Aorta (tissue), 5 donors: ENCODE data around the gene TCAP. TPM values are rescaled to one million over a fixed set of nuclear protein-coding genes. Genes with fewer than 3 reads are reported as not detected.

ENCODE experiments used
- ATAC-seq: fragments of 200-7000 bp; cut with Tn5 transposase; one replicate; pipeline ENCODE4 v1.9.1; 2022; ENCODE audit warnings: moderate library complexity; ENCODE audit not compliant: low FRiP score
- DNase-seq, 2 donors: peaks; one replicate each; pipeline ENCODE4 v3.0.0-alpha.2; 2020
- H3K27ac ChIP-seq, 2 donors: one replicate each; pipeline ENCODE4 v1.5.1; 2013; ENCODE audit warnings: low read length in 2 of 2, mild to moderate bottlenecking in 2 of 2, moderate library complexity in 2 of 2, control low read depth in 1 of 2, inconsistent platforms in 1 of 2, low read depth in 1 of 2
- H3K27me3 ChIP-seq, 2 donors: one replicate each; pipeline ENCODE4 v1.6.1; 2013; ENCODE audit warnings: control low read depth in 1 of 2, low read length in 1 of 2, mild to moderate bottlenecking in 1 of 2, moderate library complexity in 1 of 2; ENCODE audit not compliant: insufficient read depth in 2 of 2, control insufficient read depth in 1 of 2
- H3K36me3 ChIP-seq, 2 donors: one replicate each; pipeline ENCODE4 v1.6.1; 2013; ENCODE audit warnings: control low read depth in 1 of 2, low read length in 1 of 2, mild to moderate bottlenecking in 1 of 2; ENCODE audit not compliant: insufficient read depth in 2 of 2, control insufficient read depth in 1 of 2
- H3K4me1 ChIP-seq, 2 donors: one replicate each; pipeline ENCODE4 v1.6.1; 2013; ENCODE audit warnings: low read length in 2 of 2, control low read depth in 1 of 2, mild to moderate bottlenecking in 1 of 2, moderate library complexity in 1 of 2; ENCODE audit not compliant: insufficient read depth in 2 of 2, control insufficient read depth in 1 of 2
- H3K4me3 ChIP-seq, 2 donors: one replicate each; pipeline ENCODE4 v1.5.1; 2013; ENCODE audit warnings: low read length in 2 of 2, control low read depth in 1 of 2, mild to moderate bottlenecking in 1 of 2
- H3K9me3 ChIP-seq: one replicate; pipeline ENCODE4 v1.6.1; 2013; ENCODE audit warnings: mild to moderate bottlenecking, low read length; ENCODE audit not compliant: control insufficient read depth
- WGBS, 2 donors: extraction: QIAGEN DNeasy Blood & Tissue Kit; methylation state at CpG; one replicate each; pipeline ENCODE4 v1.1.7; 2013; 5-methylcytosine and 5-hydroxymethylcytosine counted together
- intact Hi-C, 2 donors: fragments of 100-400 bp; cut with DNase I; formaldehyde crosslinking; loops; one replicate each; pipeline versions ENCODE4 v1.14.2 to v1.15.0; 2022
- polyA plus RNA-seq, 2 donors: library from polyadenylated mRNA; stranded (reverse); fragments of 200-250 nt; gene quantifications; one replicate each; pipeline ENCODE4 v1.2.3, GENCODE V29; 2013
- total RNA-seq, 2 donors: library from RNA; stranded (reverse); fragmentation: NEBNext Ultra II Directional; extraction: Animal tissue kit (Norgen Biotek cat#: 25700); gene quantifications; one replicate each; pipeline ENCODE4 v1.2.1, GENCODE V29; 2021
- donor health status: healthy with polysubstance abuse.
- donor health status: Bipolar disorder and iron deficiency.
- donor health status: DM: no; HTN: no; CAD: no.
- donor health status: DM: no; HTN: no; CAD: no.
- donor health status: DM: yes; HTN: yes; CAD: no.

The TCAP gene
- total and polyA plus RNA-seq, 4 donors: 1.9 to 9.3 (median 3.6) TPM

DNA sequence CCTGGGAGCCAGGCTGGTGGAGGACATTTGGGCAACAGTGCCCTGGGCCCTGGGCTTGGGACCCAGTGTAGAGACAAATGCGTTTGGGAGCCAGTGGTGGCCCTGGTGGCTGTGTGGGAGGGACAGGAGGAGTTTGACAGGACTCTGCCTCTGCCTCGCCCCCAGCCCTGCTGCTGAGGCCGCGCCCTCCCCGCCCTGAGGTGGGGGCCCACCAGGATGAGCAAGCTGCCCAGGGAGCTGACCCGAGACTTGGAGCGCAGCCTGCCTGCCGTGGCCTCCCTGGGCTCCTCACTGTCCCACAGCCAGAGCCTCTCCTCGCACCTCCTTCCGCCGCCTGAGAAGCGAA, 11.9 kb upstream of the TCAP start:
- no peak overlapping the region for H3K4me3 ChIP-seq
- DNase-seq (no peak), ATAC-seq (peak; percentile 17)
- no peaks in the 10 kb centered on the region for H3K4me1 ChIP-seq
- intact Hi-C loops: no loop called here
- no peaks in the 10 kb centered on the region for H3K36me3 ChIP-seq
- no peaks in the 10 kb centered on the region for H3K9me3 ChIP-seq
- WGBS, 2 donors: 77 to 83% methylated on average over 9 to 12 of the region's 12 CpGs
- H3K27ac ChIP-seq: no peak overlapping the region
- no peaks in the 10 kb centered on the region for H3K27me3 ChIP-seq

DNA sequence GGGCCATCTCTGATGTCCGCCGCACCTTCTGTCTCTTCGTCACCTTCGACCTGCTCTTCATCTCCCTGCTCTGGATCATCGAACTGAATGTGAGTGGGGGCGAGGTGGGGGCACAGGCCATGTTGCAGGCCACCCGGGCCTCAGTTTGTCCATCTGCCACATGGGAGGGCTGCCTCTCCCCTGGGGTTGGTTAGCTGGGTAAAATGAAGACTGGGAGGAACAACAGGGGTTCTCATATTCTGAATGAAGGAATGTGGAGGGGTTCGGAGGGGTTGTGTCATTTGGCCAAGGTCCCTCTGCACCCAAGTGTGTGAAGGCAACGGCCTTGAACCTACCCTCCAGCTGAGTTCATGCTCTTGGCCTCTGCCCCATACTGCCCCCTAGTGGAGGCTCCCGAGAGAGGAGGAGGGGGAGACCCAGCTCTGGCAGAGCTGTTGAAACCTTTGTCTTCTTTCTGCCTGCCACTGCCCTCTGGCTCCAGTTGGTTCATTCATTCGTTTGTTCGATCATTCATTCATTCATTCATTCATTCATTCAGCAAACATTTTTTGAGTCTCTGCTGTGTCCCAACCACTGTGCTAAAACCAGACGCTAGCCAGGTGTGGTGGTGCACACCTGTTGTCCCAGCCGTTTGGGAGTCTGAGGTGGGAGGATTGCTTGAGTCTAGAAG, 11.4 kb upstream of the TCAP start:
- Histone ChIP-seq H3K4me1 (no peaks in the 10 kb centered on the region), H3K36me3 (no peaks in the 10 kb centered on the region), H3K27ac (no peak overlapping the region), H3K4me3 (no peak overlapping the region), H3K27me3 (no peaks in the 10 kb centered on the region), H3K9me3 (no peaks in the 10 kb centered on the region)
- 67 to 68% methylated on average over 13 to 14 of the region's 14 CpGs for WGBS, 2 donors
- ATAC-seq (no peak), DNase-seq (peak; percentile 77 to 91)
- intact Hi-C loops: no loop called here

DNA sequence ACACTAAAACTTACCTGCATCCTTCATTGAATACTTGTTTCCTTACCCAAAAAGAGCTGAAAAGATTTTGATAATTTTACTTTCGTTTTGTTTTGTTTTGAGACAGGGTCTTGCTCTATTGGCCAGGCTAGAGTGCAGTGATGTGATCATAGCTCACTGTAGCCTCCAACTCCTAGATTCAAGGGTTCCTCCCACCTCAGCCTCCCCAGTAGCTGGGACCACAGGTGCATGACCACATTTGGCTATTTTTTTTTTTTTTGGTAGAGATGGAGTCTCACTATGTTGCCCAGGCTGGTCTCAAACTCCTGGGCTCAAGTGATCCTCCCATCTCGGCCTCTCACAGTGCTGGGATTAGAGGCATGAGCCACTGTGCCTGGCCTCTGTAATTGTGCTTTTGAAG, 10.0 kb upstream of the TCAP start:
- no peak overlapping the region for H3K27ac ChIP-seq
- DNase-seq: no peak

GRCh38 chr17:39658346-39658745, 6.8 kb upstream of the TCAP start:
- intact Hi-C loops: no loop called here
- no peak overlapping the region for H3K4me3 ChIP-seq
- no peaks in the 10 kb centered on the region for H3K9me3 ChIP-seq
- no peak overlapping the region for H3K27ac ChIP-seq
- DNase-seq: no peak
- peaks cover 0 to 3% of the 10 kb centered on the region in 2 donors for H3K36me3 ChIP-seq
- H3K27me3 ChIP-seq: no peaks in the 10 kb centered on the region
- no peak for ATAC-seq
- no peaks in the 10 kb centered on the region for H3K4me1 ChIP-seq
- WGBS, 2 donors: 93% methylated on average over 11 of the region's 11 CpGs

More for the DNA sequence above, 10.0 kb upstream of the TCAP start:
- Histone ChIP-seq H3K36me3 (no peaks in the 10 kb centered on the region), H3K4me1 (no peaks in the 10 kb centered on the region), H3K4me3 (no peak overlapping the region), H3K9me3 (no peaks in the 10 kb centered on the region), H3K27me3 (no peaks in the 10 kb centered on the region)
- ATAC-seq: no peak
- 88 to 90% methylated on average over 2 of the region's 2 CpGs for WGBS, 2 donors
- intact Hi-C loops: no loop called here

- intact Hi-C loops: no loop called here
- DNase-seq: no peak
- H3K9me3 ChIP-seq: no peaks in the 10 kb centered on the region
- H3K27me3 ChIP-seq: no peaks in the 10 kb centered on the region
- H3K27ac ChIP-seq: no peak overlapping the region
- no peaks in the 10 kb centered on the region for H3K4me1 ChIP-seq
- H3K4me3 ChIP-seq: no peak overlapping the region
- no peak for ATAC-seq
- 81 to 88% methylated on average over 3 of the region's 3 CpGs for WGBS, 2 donors
- peaks cover 0 to 3% of the 10 kb centered on the region in 2 donors for H3K36me3 ChIP-seq
These were observed 6.4 kb upstream of the TCAP start for GRCh38 chr17:39658760-39659159.

- H3K36me3 ChIP-seq: peaks cover 0 to 3% of the 10 kb centered on the region in 2 donors
- 72 to 79% methylated on average over 11 to 15 of the region's 15 CpGs for WGBS, 2 donors
- no peaks in the 10 kb centered on the region for H3K27me3 ChIP-seq
- H3K27ac ChIP-seq: no peak overlapping the region
- intact Hi-C loops: no loop called here
- no peaks in the 10 kb centered on the region for H3K4me1 ChIP-seq
- no peak for ATAC-seq
- DNase-seq: no peak
- no peaks in the 10 kb centered on the region for H3K9me3 ChIP-seq
- no peak overlapping the region for H3K4me3 ChIP-seq
These were observed 5.7 kb upstream of the TCAP start for GRCh38 chr17:39659279-39660010.

DNA sequence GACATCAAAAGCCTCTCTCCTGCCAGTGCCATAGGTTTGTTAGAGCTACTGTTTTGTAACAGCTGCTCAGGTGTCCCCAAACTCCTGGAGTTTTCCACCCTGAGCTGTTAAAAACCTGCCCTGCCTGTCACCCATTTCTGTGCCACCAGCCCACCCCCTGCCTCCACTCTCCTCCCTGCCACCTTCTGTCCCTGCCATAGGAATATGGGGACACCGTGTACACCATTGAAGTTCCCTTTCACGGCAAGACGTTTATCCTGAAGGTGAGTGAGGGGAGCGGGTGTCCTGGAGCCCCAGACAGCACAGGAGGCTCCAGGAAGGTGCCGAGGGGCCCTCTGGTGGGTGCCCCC, 5.2 kb upstream of the TCAP start:
- no peak overlapping the region for H3K27ac ChIP-seq
- no peaks in the 10 kb centered on the region for H3K9me3 ChIP-seq
- H3K36me3 ChIP-seq: peaks cover 0 to 3% of the 10 kb centered on the region in 2 donors
- H3K27me3 ChIP-seq: no peaks in the 10 kb centered on the region
- no peak overlapping the region for H3K4me3 ChIP-seq
- intact Hi-C loops: no loop called here
- 84 to 85% methylated on average over 5 of the region's 5 CpGs for WGBS, 2 donors
- ATAC-seq (no peak), DNase-seq (no peak)
- H3K4me1 ChIP-seq: no peaks in the 10 kb centered on the region

DNA sequence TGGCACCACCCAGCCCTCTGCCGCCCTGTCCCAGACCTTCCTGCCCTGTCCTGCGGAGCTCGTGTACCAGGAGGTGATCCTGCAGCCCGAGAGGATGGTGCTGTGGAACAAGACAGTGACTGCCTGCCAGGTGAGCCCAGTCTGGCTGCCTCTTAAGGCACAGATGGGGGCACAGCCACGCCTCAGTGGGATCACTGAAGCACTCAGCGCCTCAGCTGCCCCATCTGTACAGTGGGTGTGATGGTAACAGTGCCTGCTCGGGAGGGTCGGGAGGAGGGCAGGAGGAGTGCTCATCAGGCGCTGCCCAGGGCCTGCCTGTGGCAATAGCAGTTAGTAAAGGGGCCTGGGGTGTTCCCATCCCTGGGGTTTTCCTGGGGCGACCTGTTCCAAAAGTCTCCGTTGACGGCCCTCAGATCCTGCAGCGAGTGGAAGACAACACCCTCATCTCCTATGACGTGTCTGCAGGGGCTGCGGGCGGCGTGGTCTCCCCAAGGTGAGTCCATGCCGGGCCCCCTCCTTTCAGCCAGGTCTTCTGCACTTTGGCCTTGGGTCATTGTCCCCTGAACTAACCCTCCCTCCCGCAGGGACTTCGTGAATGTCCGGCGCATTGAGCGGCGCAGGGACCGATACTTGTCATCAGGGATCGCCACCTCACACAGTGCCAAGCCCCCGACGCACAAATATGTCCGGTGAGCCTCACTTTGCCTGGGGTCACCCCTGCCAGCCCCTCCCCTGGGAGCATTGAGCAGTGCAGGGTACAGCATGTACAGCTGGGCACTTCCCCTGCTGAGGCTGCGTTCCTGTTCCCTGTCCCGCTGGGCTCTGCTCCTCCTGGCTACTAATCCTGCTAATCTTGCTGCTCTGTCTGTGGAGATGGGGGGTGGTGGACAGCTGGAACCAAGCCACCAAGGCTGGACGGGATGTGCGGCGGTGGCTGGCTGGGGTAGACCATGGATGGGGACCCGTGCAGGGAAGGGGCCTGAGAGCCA, 4.5 kb upstream of the TCAP start:
- Histone ChIP-seq H3K4me1 (no peaks in the 10 kb centered on the region), H3K36me3 (peaks cover 0 to 3% of the 10 kb centered on the region in 2 donors), H3K9me3 (no peaks in the 10 kb centered on the region), H3K27ac (no peak overlapping the region), H3K4me3 (no peak overlapping the region), H3K27me3 (no peaks in the 10 kb centered on the region)
- no peak for ATAC-seq
- no peak for DNase-seq
- 85 to 89% methylated on average over 35 of the region's 35 CpGs for WGBS, 2 donors
- intact Hi-C loops: no loop called here
